Hepatocyte (in vitro differentiated cells): Measurements from ENCODE around the gene LMF1.

ENCODE experiments used
- EZH2 ChIP-seq: fragments of 200-600 bp; sonication (generic); IDR thresholded peaks from 2 replicates; pipeline ENCODE4 v1.6.1; 2016; ENCODE audit warnings: antibody characterized with exemption, mild to moderate bottlenecking, borderline replicate concordance
- EZH2phosphoT487 ChIP-seq: fragments of 200-600 bp; sonication (generic); IDR thresholded peaks from one replicate; pipeline ENCODE4 v1.6.1; 2018; ENCODE audit warnings: antibody characterized with exemption, mild to moderate bottlenecking, low read depth, moderate library complexity; ENCODE audit not compliant: unreplicated experiment, severe bottlenecking
- TF ChIP-seq, protein P1 (sequence below): fragments of 200-600 bp; sonication (generic); IDR thresholded peaks from 2 replicates; pipeline ENCODE4 v1.5.1; 2016; ENCODE audit warnings: antibody characterized with exemption, mild to moderate bottlenecking; ENCODE audit not compliant: poor library complexity

DNA sequence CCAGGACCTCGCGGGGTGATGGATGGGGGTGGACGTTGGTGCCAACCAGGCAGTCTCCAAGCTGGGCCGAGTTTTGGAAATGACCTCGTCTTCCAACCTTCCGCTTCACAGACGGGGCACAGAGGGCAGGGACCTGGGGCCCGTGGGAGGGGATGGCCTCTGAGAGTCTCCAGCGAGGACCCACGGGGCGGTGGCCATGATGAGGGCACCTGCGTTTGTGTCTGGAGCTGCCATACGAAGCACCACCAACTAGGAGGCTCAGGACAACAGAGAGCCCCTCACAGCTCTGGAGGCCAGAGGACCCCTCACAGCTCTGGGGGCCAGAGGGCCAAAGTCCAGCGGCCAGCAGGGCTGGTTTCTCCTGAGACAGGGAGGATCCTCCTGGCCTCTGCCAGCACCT, 37.3 kb upstream of the LMF1 start:
- TF ChIP-seq, protein P1, sequence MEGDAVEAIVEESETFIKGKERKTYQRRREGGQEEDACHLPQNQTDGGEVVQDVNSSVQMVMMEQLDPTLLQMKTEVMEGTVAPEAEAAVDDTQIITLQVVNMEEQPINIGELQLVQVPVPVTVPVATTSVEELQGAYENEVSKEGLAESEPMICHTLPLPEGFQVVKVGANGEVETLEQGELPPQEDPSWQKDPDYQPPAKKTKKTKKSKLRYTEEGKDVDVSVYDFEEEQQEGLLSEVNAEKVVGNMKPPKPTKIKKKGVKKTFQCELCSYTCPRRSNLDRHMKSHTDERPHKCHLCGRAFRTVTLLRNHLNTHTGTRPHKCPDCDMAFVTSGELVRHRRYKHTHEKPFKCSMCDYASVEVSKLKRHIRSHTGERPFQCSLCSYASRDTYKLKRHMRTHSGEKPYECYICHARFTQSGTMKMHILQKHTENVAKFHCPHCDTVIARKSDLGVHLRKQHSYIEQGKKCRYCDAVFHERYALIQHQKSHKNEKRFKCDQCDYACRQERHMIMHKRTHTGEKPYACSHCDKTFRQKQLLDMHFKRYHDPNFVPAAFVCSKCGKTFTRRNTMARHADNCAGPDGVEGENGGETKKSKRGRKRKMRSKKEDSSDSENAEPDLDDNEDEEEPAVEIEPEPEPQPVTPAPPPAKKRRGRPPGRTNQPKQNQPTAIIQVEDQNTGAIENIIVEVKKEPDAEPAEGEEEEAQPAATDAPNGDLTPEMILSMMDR = no peak
- TF ChIP-seq EZH2 (no peak), EZH2phosphoT487 (no peak)
